HCT116 (cell line): ENCODE results near the gene TCEANC2. TPM values are rescaled to one million over a fixed set of nuclear protein-coding genes. Genes with fewer than 3 reads are reported as not detected.

Source experiments
- ATAC-seq: fragments of 200-7000 bp; cut with Tn5 transposase; 2 replicates; pipeline ENCODE4 v1.9.1; 2020; ENCODE audit warnings: mild to moderate bottlenecking, moderate library complexity
- Bru-seq: library from RNA; stranded (reverse); fragments of 400-500 nt; gene quantifications from one replicate; lab custom pipeline; 2021; lab: Mats Ljungman, UMichigan
- BruChase-seq, 2 experiments: library from RNA; stranded (reverse); fragments of 400-500 nt; gene quantifications; one replicate each; lab custom pipeline; 2021; lab: Mats Ljungman, UMichigan
- BruUV-seq: library from RNA; stranded (reverse); fragments of 400-500 nt; replicated peaks from 2 replicates; lab custom pipeline; 2021; lab: Mats Ljungman, UMichigan
- CTCF ChIA-PET: fragments of 300-600 bp; sonication (Branson Sonifier 250); formaldehyde crosslinking; loops from one replicate; lab custom pipeline; 2021; ENCODE audit warnings: antibody characterized with exemption; lab: Charles Lee
- POLR2A ChIA-PET: fragments of 300-600, 350-600 bp; sonication (Branson Sonifier 250); formaldehyde crosslinking; loops from one replicate; lab custom pipeline; 2021; ENCODE audit warnings: antibody characterized with exemption; lab: Charles Lee
- RAD21 ChIA-PET, 2 experiments: fragments of 300-600 bp; sonication (Branson Sonifier 250); formaldehyde crosslinking; loops; one replicate each; lab custom pipeline; 2023; ENCODE audit warnings: low total read pairs in 2 of 2; ENCODE audit not compliant: uncharacterized antibody in 2 of 2, unreplicated experiment in 2 of 2, low non-redundant PET in 1 of 2; lab: Charles Lee
- DNase-seq: peaks from one replicate; pipeline ENCODE4 v3.0.0-alpha.2; 2010; ENCODE audit warnings: low read depth, low spot score
- H2AFZ ChIP-seq: fragments of 200-600 bp; shearing (Covaris generic), sonication (generic); 2 replicates; pipeline ENCODE4 v1.6.1; 2017; ENCODE audit warnings: low read depth, mixed run types, mixed read lengths, antibody characterized with exemption, low read length; ENCODE audit not compliant: poor library complexity, severe bottlenecking
- H3K27ac ChIP-seq: 2 replicates; pipeline ENCODE4 v1.5.1; 2012; ENCODE audit warnings: low read depth, low read length
- H3K27me3 ChIP-seq: fragments of 200-600 bp; sonication (generic); 2 replicates; pipeline ENCODE4 v1.6.1; 2016; ENCODE audit warnings: mixed run types, low read length, mixed read lengths; ENCODE audit not compliant: insufficient read depth
- H3K36me3 ChIP-seq, 2 experiments: fragments of 200-500 bp in 1 of 2; fragments of 200-600 bp in 1 of 2; sonication (Bioruptor generic) in 1 of 2; sonication (generic) in 1 of 2; 2 replicates each; pipeline versions ENCODE4 v1.5.1 to v1.6.1; 2014 to 2016; ENCODE audit warnings: low read length in 2 of 2, inconsistent platforms in 1 of 2, mixed read lengths in 1 of 2, mixed run types in 1 of 2; ENCODE audit not compliant: insufficient read depth in 2 of 2, control insufficient read depth in 1 of 2
- H3K4me1 ChIP-seq, 2 experiments: fragments of 200-600 bp in 1 of 2; sonication (generic) in 1 of 2; 2 replicates each; pipeline versions ENCODE4 v1.5.1 to v1.6.1; 2012 to 2017; ENCODE audit warnings: low read length in 2 of 2, inconsistent platforms in 1 of 2, mild to moderate bottlenecking in 1 of 2, mixed read lengths in 1 of 2, mixed run types in 1 of 2, moderate library complexity in 1 of 2; ENCODE audit not compliant: insufficient read depth in 2 of 2, control insufficient read depth in 1 of 2
- H3K4me2 ChIP-seq: fragments of 200-600 bp; sonication (generic); 2 replicates; pipeline ENCODE4 v1.6.1; 2017; ENCODE audit warnings: mixed run types, low read length, mixed read lengths
- H3K4me3 ChIP-seq, 2 experiments: fragments of 200-600 bp in 1 of 2; sonication (generic) in 1 of 2; replicated peaks in 1 of 2; 2 replicates each; pipeline ENCODE4 v1.5.1; 2011 to 2016; ENCODE audit warnings: low read length in 2 of 2, control low read depth in 1 of 2, low read depth in 1 of 2, mild to moderate bottlenecking in 1 of 2, mixed read lengths in 1 of 2, mixed run types in 1 of 2
- H3K79me2 ChIP-seq: fragments of 200-600 bp; sonication (generic); 2 replicates; pipeline ENCODE4 v1.6.1; 2017; ENCODE audit warnings: mild to moderate bottlenecking, mixed run types, low read length, moderate library complexity, mixed read lengths; ENCODE audit not compliant: insufficient read depth
- H3K9ac ChIP-seq: fragments of 200-600 bp; sonication (generic); 2 replicates; pipeline ENCODE4 v1.6.1; 2016; ENCODE audit warnings: low read length, mixed read lengths
- H3K9me2 ChIP-seq: fragments of 200-600 bp; sonication (generic), shearing (Covaris generic); 2 replicates; pipeline ENCODE4 v1.6.1; 2017; ENCODE audit warnings: mixed run types, mild to moderate bottlenecking, moderate library complexity; ENCODE audit not compliant: insufficient read depth
- H3K9me3 ChIP-seq, 2 experiments: fragments of 200-500 bp in 1 of 2; fragments of 200-600 bp in 1 of 2; sonication (Bioruptor generic) in 1 of 2; sonication (generic) in 1 of 2; 2 replicates each; pipeline ENCODE4 v1.6.1; 2014 to 2017; ENCODE audit warnings: low read length in 2 of 2, mixed read lengths in 2 of 2, inconsistent platforms in 1 of 2, low read depth in 1 of 2, mild to moderate bottlenecking in 1 of 2, mixed run types in 1 of 2, moderate library complexity in 1 of 2; ENCODE audit not compliant: control insufficient read depth in 1 of 2, insufficient read depth in 1 of 2
- H4K20me1 ChIP-seq: fragments of 200-600 bp; sonication (generic), shearing (Covaris generic); 2 replicates; pipeline ENCODE4 v1.6.1; 2017; ENCODE audit warnings: mixed run types, mild to moderate bottlenecking, moderate library complexity; ENCODE audit not compliant: insufficient read depth
- CBX3 ChIP-seq: IDR thresholded peaks from 2 replicates; pipeline ENCODE4 v1.6.1; 2012; ENCODE audit warnings: low read depth
- CEBPB ChIP-seq: IDR thresholded peaks from 2 replicates; pipeline ENCODE4 v1.6.1; 2012; ENCODE audit warnings: low read depth
- ELF1 ChIP-seq: IDR thresholded peaks from 2 replicates; pipeline ENCODE4 v1.6.1; 2012; ENCODE audit warnings: low read depth, borderline replicate concordance
- EZH2 ChIP-seq: fragments of 200-600 bp; sonication (generic); IDR thresholded peaks from 2 replicates; pipeline ENCODE4 v1.6.1; 2017; ENCODE audit warnings: antibody characterized with exemption, mixed run types
- FOSL1 ChIP-seq: IDR thresholded peaks from 2 replicates; pipeline ENCODE4 v1.6.1; 2012; ENCODE audit warnings: low read depth
- MAX ChIP-seq: IDR thresholded peaks from 2 replicates; pipeline ENCODE4 v1.6.1; 2012
- POLR2A ChIP-seq: IDR thresholded peaks from 2 replicates; pipeline ENCODE4 v1.7.0; 2011; ENCODE audit warnings: borderline replicate concordance; ENCODE audit not compliant: insufficient read depth, insufficient read length; ENCODE audit errors: extremely low read depth
- POLR2AphosphoS5 ChIP-seq: IDR thresholded peaks from 2 replicates; pipeline ENCODE4 v1.6.1; 2011; ENCODE audit warnings: mild to moderate bottlenecking, low read depth, low read length, moderate library complexity
- RAD21 ChIP-seq: IDR thresholded peaks from 2 replicates; pipeline ENCODE4 v1.6.1; 2012; ENCODE audit warnings: low read depth, mild to moderate bottlenecking
- REST ChIP-seq: IDR thresholded peaks from 2 replicates; pipeline ENCODE4 v1.6.1; 2012; ENCODE audit warnings: low read depth
- SIN3A ChIP-seq: IDR thresholded peaks from 2 replicates; pipeline ENCODE4 v1.6.1; 2012; ENCODE audit warnings: low read depth
- SP1 ChIP-seq: IDR thresholded peaks from 2 replicates; pipeline ENCODE4 v1.6.1; 2012; ENCODE audit warnings: low read depth
- SRF ChIP-seq: IDR thresholded peaks from 2 replicates; pipeline ENCODE4 v1.6.1; 2012; ENCODE audit warnings: low read depth
- TCF7L2 ChIP-seq: IDR thresholded peaks from 2 replicates; pipeline ENCODE4 v1.7.0; 2011; ENCODE audit warnings: borderline replicate concordance, inconsistent platforms; ENCODE audit not compliant: insufficient read depth, insufficient read length; ENCODE audit errors: extremely low read depth
- ZFX ChIP-seq: fragments of 450-650 bp; IDR thresholded peaks from 2 replicates; pipeline ENCODE4 v1.6.1; 2017
- intact Hi-C: fragments of 100-400 bp; cut with micrococcal nuclease; formaldehyde crosslinking; loops from 2 replicates; pipeline ENCODE4 v1.10.0; 2022
- long read RNA-seq: library from polyadenylated mRNA; unstranded; transcript quantifications from one replicate; pipeline ENCODE4 v2.0.0, GENCODE V29; 2021; ENCODE audit not compliant: unreplicated experiment
- polyA plus RNA-seq: library from polyadenylated mRNA; unstranded; fragments of >200 nt; gene quantifications from 2 replicates; pipeline ENCODE4 v1.2.1, GENCODE V29; 2012; ENCODE audit warnings: missing spikeins
- total RNA-seq: library from RNA; stranded (reverse); gene quantifications from one replicate; pipeline ENCODE4 v1.2.1, GENCODE V29; 2021; ENCODE audit not compliant: unreplicated experiment
- TF ChIP-seq, protein P1 (sequence below): IDR thresholded peaks from 2 replicates; pipeline ENCODE4 v1.6.1; 2011; ENCODE audit warnings: mild to moderate bottlenecking, low read length, moderate library complexity; ENCODE audit not compliant: insufficient replicate concordance; ENCODE audit errors: extremely low read depth
- TF ChIP-seq, protein P2 (sequence below): IDR thresholded peaks from 2 replicates; pipeline ENCODE4 v1.6.1; 2012

TCEANC2 gene
- total RNA-seq (5.4 TPM), Bru-seq, nascent RNA (percentile 46 among the genes with signal in this experiment), BruChase-seq, experiment 1, labeled RNA remaining after a 6-hour chase (percentile 46 among the genes with signal in this experiment), BruChase-seq, experiment 2, labeled RNA remaining after a 2-hour chase (percentile 52 among the genes with signal in this experiment)
- 1.9 and 2.5 TPM in 2 replicates for polyA plus RNA-seq
- long read RNA-seq, full-length matches to known transcripts, result 7 of 15 reads
- long read RNA-seq, partial matches to known transcripts, result 2 of 15 reads
- long read RNA-seq, other reads (novel, unspliced or antisense), result 6 of 15 reads

- intact Hi-C loops, result loop anchor here (1.0 to 5.0 kb wide), 2 partner anchors 96 to 192 kb away; no protein-coding TSS in a partner anchor
- TSS peak; percentile 48 for BruUV-seq
- no peak for TF ChIP-seq EZH2
- TF ChIP-seq, protein P1, sequence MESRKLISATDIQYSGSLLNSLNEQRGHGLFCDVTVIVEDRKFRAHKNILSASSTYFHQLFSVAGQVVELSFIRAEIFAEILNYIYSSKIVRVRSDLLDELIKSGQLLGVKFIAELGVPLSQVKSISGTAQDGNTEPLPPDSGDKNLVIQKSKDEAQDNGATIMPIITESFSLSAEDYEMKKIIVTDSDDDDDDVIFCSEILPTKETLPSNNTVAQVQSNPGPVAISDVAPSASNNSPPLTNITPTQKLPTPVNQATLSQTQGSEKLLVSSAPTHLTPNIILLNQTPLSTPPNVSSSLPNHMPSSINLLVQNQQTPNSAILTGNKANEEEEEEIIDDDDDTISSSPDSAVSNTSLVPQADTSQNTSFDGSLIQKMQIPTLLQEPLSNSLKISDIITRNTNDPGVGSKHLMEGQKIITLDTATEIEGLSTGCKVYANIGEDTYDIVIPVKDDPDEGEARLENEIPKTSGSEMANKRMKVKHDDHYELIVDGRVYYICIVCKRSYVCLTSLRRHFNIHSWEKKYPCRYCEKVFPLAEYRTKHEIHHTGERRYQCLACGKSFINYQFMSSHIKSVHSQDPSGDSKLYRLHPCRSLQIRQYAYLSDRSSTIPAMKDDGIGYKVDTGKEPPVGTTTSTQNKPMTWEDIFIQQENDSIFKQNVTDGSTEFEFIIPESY, result peak; percentile 84
- no peak for TF ChIP-seq CEBPB
- TF ChIP-seq TCF7L2, result peak; percentile 59
- TF ChIP-seq ELF1, result peak; percentile 91
- TF ChIP-seq CBX3, result 0 out of 2 replicates have a peak, but pooled peaks have one; percentile 14
- TF ChIP-seq RAD21, result no peak
- no peak for TF ChIP-seq ZFX
- TF ChIP-seq SRF, result no peak; the same call in 1 of the 2 replicates
- peak; percentile 87 for TF ChIP-seq MAX
- peak; percentile 71 for TF ChIP-seq SIN3A
- no peak for TF ChIP-seq POLR2A
- TF ChIP-seq FOSL1, result no peak
- TF ChIP-seq, protein P2, sequence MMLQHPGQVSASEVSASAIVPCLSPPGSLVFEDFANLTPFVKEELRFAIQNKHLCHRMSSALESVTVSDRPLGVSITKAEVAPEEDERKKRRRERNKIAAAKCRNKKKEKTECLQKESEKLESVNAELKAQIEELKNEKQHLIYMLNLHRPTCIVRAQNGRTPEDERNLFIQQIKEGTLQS, result no peak
- no peak for TF ChIP-seq REST
- peak; percentile 70 for TF ChIP-seq POLR2AphosphoS5
- TF ChIP-seq SP1, result peak; percentile 80
Measured at GRCh38 chr1:54052934-54053744, at the start of gene TCEANC2, which contains the start of gene TMEM59. Gene TCEANC2, plus strand, starts transcription at chr1:54053608. Its CDS starts 815 bp downstream, at chr1:54054423. Gene TMEM59, minus strand, starts transcription at chr1:54053204. Its CDS starts 16 bp downstream, at chr1:54053188.

More at GRCh38 chr1:54052934-54053744, at the start of gene TCEANC2, which contains the start of gene TMEM59:
- Histone ChIP-seq H3K36me3 (no peaks in the 10 kb centered on the region), H4K20me1 (no peaks in the 10 kb centered on the region), H3K9me2 (no peaks in the 10 kb centered on the region), H3K27ac (peak within 1 kb of the TSS; percentile 70), H3K9ac (peak within 1 kb of the TSS; percentile 70), H3K27me3 (no peaks in the 10 kb centered on the region), H2AFZ (peak within 1 kb of the TSS; percentile 55), H3K4me2 (peak within 1 kb of the TSS; percentile 77), H3K4me1 (peaks cover 8 to 18% of the 10 kb centered on the region in 2 experiments; a peak in 3 of 4 replicates), H3K9me3 (no peaks in the 10 kb centered on the region), H3K79me2 (peaks cover 22% of the 10 kb centered on the region), H3K4me3 (peak within 1 kb of the TSS; percentile 88 to 94)
- DNase-seq (peak; percentile 97), ATAC-seq (peak; percentile 96)
- RAD21 ChIA-PET, result no interaction called here
- POLR2A ChIA-PET, result interaction anchor here (1.2 kb wide), 1 partner anchor 35 kb away, joined by 3 read pairs; the partner anchor contains the start of gene LDLRAD1
- CTCF ChIA-PET, result interaction anchor here (1.0 to 1.1 kb wide), 2 partner anchors 29 to 192 kb away, joined by 3 to 7 read pairs; no protein-coding TSS in a partner anchor
